Measurements from ENCODE around the gene PIPOX. TPM values are rescaled to one million over a fixed set of nuclear protein-coding genes. Genes with fewer than 3 reads are reported as not detected.

PIPOX gene
- total and polyA plus RNA-seq, 2 experiments from 2014 or later, result not detected

DNA sequence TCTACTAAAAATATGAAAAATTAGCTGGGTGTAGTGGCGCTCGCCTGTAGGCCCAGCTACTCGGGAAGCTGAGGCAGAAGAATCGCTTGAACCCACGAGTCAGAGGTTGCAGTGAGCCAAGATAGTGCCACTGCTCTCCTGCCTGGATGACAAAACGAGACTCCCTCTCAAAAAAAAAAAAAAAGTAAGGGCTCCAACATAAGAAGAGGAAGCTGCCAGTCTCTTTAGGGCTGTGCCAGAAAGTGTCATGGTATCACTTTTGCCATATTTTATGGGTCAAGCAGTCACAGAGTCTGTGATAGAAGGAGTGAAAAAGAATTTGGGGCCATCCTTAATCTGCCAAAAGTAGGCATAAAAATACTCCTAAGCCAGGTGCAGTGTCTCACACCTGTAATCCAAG, 1.4 kb upstream of the PIPOX start:
- no peak for DNase-seq
- H3K9me3 ChIP-seq (ENCODE audit: low read depth), result no peaks in the 10 kb centered on the region
- H3K9me2 ChIP-seq (ENCODE audit: insufficient read depth), result no peaks in the 10 kb centered on the region
- no peak overlapping the region for H3K27ac ChIP-seq
- H3K27me3 ChIP-seq (replicated peaks; ENCODE audit: insufficient read depth), result peaks cover 36% of the 10 kb centered on the region
- in situ Hi-C loops (cut with MboI), result no loop called here
- H4K20me1 ChIP-seq (ENCODE audit: insufficient read depth), result no peaks in the 10 kb centered on the region
- no peaks in the 10 kb centered on the region for H3K36me3 ChIP-seq (ENCODE audit: low read depth)
- 82 to 83% methylated on average over 6 of the region's 6 CpGs for WGBS, 2 experiments (ENCODE audit: low coverage in 1 of 2, low lambda C conversion rate in 2 of 2, missing lambda C conversion rate in 2 of 2)
- no peak overlapping the region for H3K9ac ChIP-seq
- no peaks in the 10 kb centered on the region for H3K79me2 ChIP-seq (ENCODE audit: insufficient read depth)
- TF ChIP-seq EZH2 (IDR thresholded peaks at IDR 0.05; ENCODE audit: insufficient read depth, poor library complexity, severe bottlenecking), result no peak
- TF ChIP-seq EZH2phosphoT487 (IDR thresholded peaks at IDR 0.05; ENCODE audit: insufficient read depth, low read depth), result no peak
- H3K4me2 ChIP-seq (ENCODE audit: unreplicated experiment), result no peak overlapping the region
- no peak overlapping the region for H3K4me3 ChIP-seq
- H2AFZ ChIP-seq, result no peak overlapping the region
- peaks cover 6% of the 10 kb centered on the region for H3K4me1 ChIP-seq (ENCODE audit: insufficient read depth)
- H3F3A ChIP-seq (ENCODE audit: insufficient read depth), result peaks cover 8% of the 10 kb centered on the region

DNA sequence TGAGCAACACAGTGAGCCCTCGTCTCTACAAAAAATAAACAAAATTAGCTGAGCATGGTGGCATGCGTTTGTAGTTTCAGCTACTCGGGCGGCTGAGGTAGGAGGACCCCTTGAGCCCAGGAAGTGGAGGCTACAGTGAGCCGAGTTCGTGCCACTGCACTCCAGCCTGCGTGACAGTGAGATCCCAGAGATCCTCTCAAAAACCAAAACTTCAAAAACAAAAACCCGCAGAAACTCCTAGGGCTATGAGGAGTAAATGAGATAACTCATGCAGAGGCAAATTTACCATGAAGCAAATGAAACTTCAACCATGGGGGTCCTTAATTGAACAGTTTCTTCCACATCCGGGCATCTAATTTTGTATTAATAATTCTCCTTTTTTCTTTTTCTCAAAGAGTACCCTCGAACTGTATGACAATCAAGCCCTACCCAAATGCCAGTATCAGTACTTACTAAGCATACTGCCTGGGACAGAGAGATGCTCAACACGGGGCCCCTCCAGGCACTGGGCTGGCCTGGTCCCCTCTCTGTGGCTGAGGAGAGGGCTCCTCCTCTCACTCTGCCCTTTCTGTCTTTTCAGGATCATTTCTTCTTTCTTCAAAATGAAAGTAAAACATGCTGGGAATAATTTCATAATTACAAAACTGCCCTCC, 789 bp upstream of the PIPOX start:
- Histone ChIP-seq H3F3A (ENCODE audit: insufficient read depth) (peaks cover 8% of the 10 kb centered on the region), H3K4me1 (ENCODE audit: insufficient read depth) (peaks cover 6% of the 10 kb centered on the region), H3K79me2 (ENCODE audit: insufficient read depth) (no peaks in the 10 kb centered on the region), H3K9ac (no peak overlapping the region), H3K4me3 (no peak overlapping the region), H3K27me3 (replicated peaks; ENCODE audit: insufficient read depth) (peaks cover 35% of the 10 kb centered on the region), H4K20me1 (ENCODE audit: insufficient read depth) (no peaks in the 10 kb centered on the region), H3K4me2 (ENCODE audit: unreplicated experiment) (no peak overlapping the region), H3K27ac (no peak overlapping the region), H2AFZ (no peak overlapping the region), H3K9me2 (ENCODE audit: insufficient read depth) (no peaks in the 10 kb centered on the region), H3K9me3 (ENCODE audit: low read depth) (no peaks in the 10 kb centered on the region), H3K36me3 (ENCODE audit: low read depth) (no peaks in the 10 kb centered on the region)
- DNase-seq, result no peak
- in situ Hi-C loops (cut with MboI), result no loop called here
- WGBS, 2 experiments (ENCODE audit: low coverage in 1 of 2, low lambda C conversion rate in 2 of 2, missing lambda C conversion rate in 2 of 2), result 80% methylated on average over 11 of the region's 11 CpGs
- no peak for TF ChIP-seq EZH2phosphoT487 (IDR thresholded peaks at IDR 0.05; ENCODE audit: insufficient read depth, low read depth)
- TF ChIP-seq EZH2 (IDR thresholded peaks at IDR 0.05; ENCODE audit: insufficient read depth, poor library complexity, severe bottlenecking), result no peak

DNA sequence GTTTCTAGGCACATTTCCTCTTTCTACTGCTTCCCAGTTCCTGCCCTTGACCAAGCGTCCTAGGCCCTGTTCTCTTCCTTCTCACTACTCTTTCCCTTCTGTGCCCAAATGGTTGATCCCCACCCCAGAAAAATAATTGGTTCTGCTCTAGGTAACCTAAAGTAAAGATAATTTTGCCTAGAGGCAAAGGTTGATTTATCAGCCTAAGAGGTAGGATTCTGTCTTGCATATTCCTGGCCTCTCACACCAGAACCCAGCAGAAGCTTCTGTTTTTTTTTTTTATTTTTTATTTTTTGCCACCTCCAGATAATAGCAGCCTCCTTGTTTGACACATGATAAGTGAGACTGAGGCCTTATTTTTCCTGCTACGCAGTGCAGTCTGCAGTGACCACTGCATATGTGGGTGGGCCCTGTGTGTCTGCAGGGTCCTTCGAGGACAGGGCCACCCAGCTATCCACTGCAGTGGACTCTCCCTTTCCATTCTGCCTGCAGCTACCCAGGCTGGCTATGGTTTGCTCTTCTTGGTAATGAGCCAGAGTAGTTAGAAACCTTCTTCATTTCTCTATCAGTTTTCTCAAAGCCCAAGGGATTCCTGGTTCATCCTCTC, 701 bp downstream of the PIPOX start:
- Histone ChIP-seq H3K9me2 (ENCODE audit: insufficient read depth) (no peaks in the 10 kb centered on the region), H3K79me2 (ENCODE audit: insufficient read depth) (no peaks in the 10 kb centered on the region), H3K9ac (no peak overlapping the region), H2AFZ (no peak overlapping the region), H3K36me3 (ENCODE audit: low read depth) (no peaks in the 10 kb centered on the region), H3K4me2 (ENCODE audit: unreplicated experiment) (no peak overlapping the region), H3K4me1 (ENCODE audit: insufficient read depth) (peaks cover 11% of the 10 kb centered on the region), H3K27me3 (replicated peaks; ENCODE audit: insufficient read depth) (peaks cover 35% of the 10 kb centered on the region), H4K20me1 (ENCODE audit: insufficient read depth) (no peaks in the 10 kb centered on the region), H3F3A (ENCODE audit: insufficient read depth) (peaks cover 8% of the 10 kb centered on the region), H3K4me3 (no peak overlapping the region), H3K9me3 (ENCODE audit: low read depth) (no peaks in the 10 kb centered on the region), H3K27ac (no peak overlapping the region)
- no peak for TF ChIP-seq EZH2phosphoT487 (IDR thresholded peaks at IDR 0.05; ENCODE audit: insufficient read depth, low read depth)
- no peak for TF ChIP-seq EZH2 (IDR thresholded peaks at IDR 0.05; ENCODE audit: insufficient read depth, poor library complexity, severe bottlenecking)
- no peak for DNase-seq
- WGBS, 2 experiments (ENCODE audit: low coverage in 1 of 2, low lambda C conversion rate in 2 of 2, missing lambda C conversion rate in 2 of 2), result 80 to 85% methylated on average over 3 of the region's 3 CpGs
- in situ Hi-C loops (cut with MboI), result no loop called here

DNA sequence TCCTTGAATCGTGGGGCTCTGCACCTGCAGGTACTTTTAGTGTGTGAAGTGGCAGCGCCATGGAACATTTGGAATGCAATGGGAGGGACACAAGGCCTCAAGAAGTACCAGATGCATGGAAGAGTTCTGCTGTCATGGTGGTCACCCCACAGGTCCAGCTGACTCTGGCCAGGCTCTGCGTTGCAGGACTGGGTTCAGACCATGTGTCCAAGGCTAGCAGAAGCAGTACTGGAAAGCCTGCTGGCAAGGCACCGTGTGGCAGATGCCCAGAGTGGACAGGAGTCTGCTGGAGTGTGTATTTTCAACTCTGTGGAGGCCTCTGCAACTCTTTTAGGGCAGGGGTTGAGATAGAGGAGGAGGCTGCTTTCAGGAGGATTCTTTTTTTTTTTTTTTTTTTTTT, 2.1 kb downstream of the PIPOX start:
- Histone ChIP-seq H3K4me2 (ENCODE audit: unreplicated experiment) (no peak overlapping the region), H3K4me1 (ENCODE audit: insufficient read depth) (peaks cover 9% of the 10 kb centered on the region), H3F3A (ENCODE audit: insufficient read depth) (peaks cover 8% of the 10 kb centered on the region), H3K9me3 (ENCODE audit: low read depth) (no peaks in the 10 kb centered on the region), H2AFZ (no peak overlapping the region), H3K9me2 (ENCODE audit: insufficient read depth) (no peaks in the 10 kb centered on the region), H3K27ac (no peak overlapping the region), H4K20me1 (ENCODE audit: insufficient read depth) (no peaks in the 10 kb centered on the region), H3K4me3 (no peak overlapping the region), H3K79me2 (ENCODE audit: insufficient read depth) (no peaks in the 10 kb centered on the region), H3K27me3 (replicated peaks; ENCODE audit: insufficient read depth) (peaks cover 31% of the 10 kb centered on the region), H3K36me3 (ENCODE audit: low read depth) (no peaks in the 10 kb centered on the region), H3K9ac (no peak overlapping the region)
- 42 to 64% methylated on average over 4 of the region's 4 CpGs for WGBS, 2 experiments (ENCODE audit: low coverage in 1 of 2, low lambda C conversion rate in 2 of 2, missing lambda C conversion rate in 2 of 2)
- in situ Hi-C loops (cut with MboI), result no loop called here
- DNase-seq, result no peak
- TF ChIP-seq EZH2 (IDR thresholded peaks at IDR 0.05; ENCODE audit: insufficient read depth, poor library complexity, severe bottlenecking) (no peak), EZH2phosphoT487 (IDR thresholded peaks at IDR 0.05; ENCODE audit: insufficient read depth, low read depth) (no peak)
